ENCODE results near the gene POLR3G. TPM values are rescaled to one million over a fixed set of nuclear protein-coding genes. Genes with fewer than 3 reads are reported as not detected.

Gene POLR3G
- total and polyA plus RNA-seq, 10 donors = 0.93 to 4.3 (median 2.2) TPM

DNA sequence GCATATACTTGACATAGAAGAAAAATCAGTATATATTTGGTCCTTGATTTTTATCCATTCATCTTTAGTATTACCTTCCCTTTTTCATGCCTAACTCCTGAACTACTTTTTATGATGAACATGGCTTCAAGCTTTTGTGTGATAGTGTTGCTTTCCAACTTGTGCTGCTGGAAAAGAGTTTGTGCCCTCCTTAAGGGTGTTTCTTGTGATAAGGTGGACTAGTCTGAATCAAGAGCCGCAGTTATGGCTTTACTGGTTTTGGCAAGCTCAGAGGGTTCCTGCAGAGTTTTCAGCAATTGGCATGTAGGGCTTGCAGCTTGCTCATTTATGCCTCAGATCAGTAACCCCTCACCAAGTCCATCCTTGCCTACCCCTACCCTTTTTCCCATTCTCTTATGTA lies 20.5 kb downstream of the POLR3G start:
- H3K27me3 ChIP-seq (replicated peaks in 1 of 7) = no peaks in the 10 kb centered on the region
- 94 to 95% (median 95%) methylated on average over 1 of the region's 1 CpG for WGBS, 5 donors
- H3K9me3 ChIP-seq = no peaks in the 10 kb centered on the region
- TF ChIP-seq POLR2A (IDR thresholded peaks at IDR 0.05) = no peak
- TF ChIP-seq POLR2AphosphoS5 (IDR thresholded peaks at IDR 0.05) = no peak
- TF ChIP-seq, protein P1, sequence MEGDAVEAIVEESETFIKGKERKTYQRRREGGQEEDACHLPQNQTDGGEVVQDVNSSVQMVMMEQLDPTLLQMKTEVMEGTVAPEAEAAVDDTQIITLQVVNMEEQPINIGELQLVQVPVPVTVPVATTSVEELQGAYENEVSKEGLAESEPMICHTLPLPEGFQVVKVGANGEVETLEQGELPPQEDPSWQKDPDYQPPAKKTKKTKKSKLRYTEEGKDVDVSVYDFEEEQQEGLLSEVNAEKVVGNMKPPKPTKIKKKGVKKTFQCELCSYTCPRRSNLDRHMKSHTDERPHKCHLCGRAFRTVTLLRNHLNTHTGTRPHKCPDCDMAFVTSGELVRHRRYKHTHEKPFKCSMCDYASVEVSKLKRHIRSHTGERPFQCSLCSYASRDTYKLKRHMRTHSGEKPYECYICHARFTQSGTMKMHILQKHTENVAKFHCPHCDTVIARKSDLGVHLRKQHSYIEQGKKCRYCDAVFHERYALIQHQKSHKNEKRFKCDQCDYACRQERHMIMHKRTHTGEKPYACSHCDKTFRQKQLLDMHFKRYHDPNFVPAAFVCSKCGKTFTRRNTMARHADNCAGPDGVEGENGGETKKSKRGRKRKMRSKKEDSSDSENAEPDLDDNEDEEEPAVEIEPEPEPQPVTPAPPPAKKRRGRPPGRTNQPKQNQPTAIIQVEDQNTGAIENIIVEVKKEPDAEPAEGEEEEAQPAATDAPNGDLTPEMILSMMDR (IDR thresholded peaks at IDR 0.05 in 8 of 11, conservative IDR thresholded peaks at IDR 0.05 in 3 of 11) = no peak
- H3K4me3 ChIP-seq = no peak overlapping the region
- intact Hi-C loops (cut with DNase I; ENCODE audit: low total_unique reads) = no loop called here
- no peaks in the 10 kb centered on the region for H3K36me3 ChIP-seq
- H3K27ac ChIP-seq = no peak overlapping the region
- H3K4me1 ChIP-seq = no peaks in the 10 kb centered on the region
- no peak for DNase-seq

DNA sequence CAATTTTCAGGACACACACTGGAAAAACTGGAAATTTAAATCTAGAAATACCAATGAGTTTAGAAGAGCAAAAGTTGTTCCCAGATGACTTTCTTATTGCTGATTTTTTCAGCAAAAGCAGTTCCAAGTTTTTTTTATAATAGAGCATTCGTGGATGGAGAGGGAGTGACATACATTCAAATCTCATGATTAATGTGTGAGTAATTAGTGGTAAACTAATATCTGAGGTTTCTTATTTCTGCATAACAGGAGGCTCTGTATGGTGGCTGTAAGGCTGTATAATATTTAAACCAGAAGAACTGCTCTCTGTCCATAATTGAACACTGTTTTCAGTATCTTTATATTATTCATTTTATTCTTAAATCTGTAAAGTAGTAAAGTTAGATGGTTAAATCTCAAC lies 28.9 kb downstream of the POLR3G start:
- WGBS, 5 donors = 76 to 90% (median 86%) methylated on average over 1 of the region's 1 CpG
- TF ChIP-seq, protein P1 (IDR thresholded peaks at IDR 0.05 in 8 of 11, conservative IDR thresholded peaks at IDR 0.05 in 3 of 11) = no peak
- no peak for TF ChIP-seq POLR2A (IDR thresholded peaks at IDR 0.05)
- no peak for DNase-seq
- Histone ChIP-seq H3K27ac (no peak overlapping the region), H3K4me1 (no peaks in the 10 kb centered on the region), H3K36me3 (no peaks in the 10 kb centered on the region), H3K9me3 (no peaks in the 10 kb centered on the region), H3K27me3 (replicated peaks in 1 of 7) (no peaks in the 10 kb centered on the region), H3K4me3 (no peak overlapping the region)
- intact Hi-C loops (cut with DNase I; ENCODE audit: low total_unique reads) = no loop called here

DNA sequence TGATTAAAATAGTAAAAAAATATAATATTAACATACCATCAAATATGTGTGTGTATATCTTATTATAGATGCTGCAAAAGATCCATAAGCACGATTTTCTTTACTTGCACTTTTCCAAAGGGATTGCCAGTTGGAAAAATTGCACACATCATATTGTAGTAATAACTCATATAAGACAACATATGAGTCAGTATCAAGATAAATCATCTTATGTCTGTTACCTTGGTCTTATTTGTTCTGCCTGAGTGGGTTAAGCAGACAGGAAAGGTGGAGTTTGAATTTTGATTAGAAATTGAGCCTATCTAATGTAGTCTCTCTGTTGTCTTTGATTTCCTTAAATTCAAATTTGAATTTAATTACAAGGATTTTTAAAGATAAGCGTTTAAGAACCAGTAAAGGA lies 30.1 kb downstream of the POLR3G start:
- Histone ChIP-seq H3K27me3 (replicated peaks in 1 of 7) (no peaks in the 10 kb centered on the region), H3K36me3 (no peaks in the 10 kb centered on the region), H3K4me1 (no peaks in the 10 kb centered on the region), H3K4me3 (no peak overlapping the region), H3K9me3 (no peaks in the 10 kb centered on the region), H3K27ac (no peak overlapping the region)
- intact Hi-C loops (cut with DNase I; ENCODE audit: low total_unique reads) = no loop called here
- DNase-seq = no peak
- no peak for TF ChIP-seq POLR2A (IDR thresholded peaks at IDR 0.05)
- TF ChIP-seq POLR2AphosphoS5 (IDR thresholded peaks at IDR 0.05) = no peak
- TF ChIP-seq, protein P1 (IDR thresholded peaks at IDR 0.05 in 8 of 11, conservative IDR thresholded peaks at IDR 0.05 in 3 of 11) = no peak
- WGBS, 5 donors = 84 to 95% (median 92%) methylated on average over 2 of the region's 2 CpGs

DNA sequence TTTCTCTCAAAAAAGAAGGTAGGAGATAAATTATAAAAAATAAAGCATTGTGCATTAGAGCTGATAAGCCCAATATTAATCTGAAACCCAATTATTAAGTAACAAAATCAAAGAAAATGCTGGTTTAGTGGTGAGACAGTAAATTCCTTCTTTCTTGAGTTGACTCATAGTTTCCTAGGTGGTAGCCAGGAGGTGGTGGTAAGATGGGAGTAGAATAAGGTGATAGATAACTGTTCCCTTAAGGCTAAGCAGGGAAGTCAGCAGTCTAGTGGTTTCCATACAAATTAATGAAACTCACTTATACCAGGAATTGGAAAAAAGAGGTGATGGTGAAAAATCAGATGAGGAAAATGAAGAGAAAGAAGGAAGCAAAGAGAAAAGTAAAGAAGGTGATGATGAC lies 31.6 kb downstream of the POLR3G start:
- Histone ChIP-seq H3K9me3 (no peaks in the 10 kb centered on the region), H3K27ac (no peak overlapping the region), H3K4me1 (no peaks in the 10 kb centered on the region), H3K27me3 (replicated peaks in 1 of 7) (no peaks in the 10 kb centered on the region), H3K4me3 (no peak overlapping the region), H3K36me3 (no peaks in the 10 kb centered on the region)
- no peak for DNase-seq
- no peak for TF ChIP-seq POLR2A (IDR thresholded peaks at IDR 0.05)
- TF ChIP-seq, protein P1 (IDR thresholded peaks at IDR 0.05 in 8 of 11, conservative IDR thresholded peaks at IDR 0.05 in 3 of 11) = no peak
- no peak for TF ChIP-seq POLR2AphosphoS5 (IDR thresholded peaks at IDR 0.05)
- intact Hi-C loops (cut with DNase I; ENCODE audit: low total_unique reads) = no loop called here

Data from spleen (tissue), 11 donors.